Kidney tubule cell (primary cell): ENCODE results near the gene FAM114A1.
"Not testable (repeated sequence)": the region's sequence is repeated elsewhere in the genome, so short reads cannot be mapped to it uniquely, and the experiment has no call there.

ENCODE experiments used
- DNase-seq: peaks from one replicate; pipeline ENCODE4 v3.0.0-alpha.2; 2018; ENCODE audit warnings: low spot score

FAM114A1 gene

GRCh38 chr4:38935391-38936073, 67.9 kb downstream of the FAM114A1 start:
- DNase-seq, result no peak

GRCh38 chr4:38939165-38939564, 71.6 kb downstream of the FAM114A1 start:
- peak; percentile 31 for DNase-seq

GRCh38 chr4:38940476-38940875, 72.9 kb downstream of the FAM114A1 start:
- no peak for DNase-seq

- DNase-seq, result peak; percentile 10
Observed at GRCh38 chr4:38941906-38942305, 74.3 kb downstream of the FAM114A1 start.

- no peak for DNase-seq
Observed at GRCh38 chr4:38943343-38943742, 75.7 kb downstream of the FAM114A1 start.

- no peak for DNase-seq
Observed at GRCh38 chr4:38944440-38944839, 76.8 kb downstream of the FAM114A1 start.

- no peak for DNase-seq
Observed at GRCh38 chr4:38946919-38947318, 79.3 kb downstream of the FAM114A1 start.

GRCh38 chr4:38948551-38948950, 80.9 kb downstream of the FAM114A1 start:
- DNase-seq, result peak; percentile 81

GRCh38 chr4:38949411-38950051, 81.9 kb downstream of the FAM114A1 start:
- DNase-seq, result peak; percentile 86

- DNase-seq, result no peak
Observed at GRCh38 chr4:38950159-38950558, 82.6 kb downstream of the FAM114A1 start.

- no peak for DNase-seq
Observed at GRCh38 chr4:38950734-38951133, 83.1 kb downstream of the FAM114A1 start.

- no peak for DNase-seq
Observed at GRCh38 chr4:38951598-38951997, 84.0 kb downstream of the FAM114A1 start.

- no peak for DNase-seq
Observed at GRCh38 chr4:38952017-38952416, 84.4 kb downstream of the FAM114A1 start.

GRCh38 chr4:38954727-38955126, 87.1 kb downstream of the FAM114A1 start:
- no peak for DNase-seq

GRCh38 chr4:38955957-38956356, 88.4 kb downstream of the FAM114A1 start:
- DNase-seq, result no peak

GRCh38 chr4:38957261-38957815, 89.7 kb downstream of the FAM114A1 start:
- no peak for DNase-seq

- no peak for DNase-seq
Observed at GRCh38 chr4:38957893-38958292, 90.3 kb downstream of the FAM114A1 start.

- DNase-seq, result no peak
Observed at GRCh38 chr4:38958453-38959190, 91.0 kb downstream of the FAM114A1 start.

GRCh38 chr4:38959248-38959647, 91.6 kb downstream of the FAM114A1 start:
- DNase-seq, result not testable (repeated sequence)

- no peak for DNase-seq
Observed at GRCh38 chr4:38964942-38965775, 97.6 kb downstream of the FAM114A1 start.

- DNase-seq, result no peak
Observed at GRCh38 chr4:38965866-38966265, 98.3 kb downstream of the FAM114A1 start.
